HFFc6 (cell line): ENCODE results near the gene MLLT1. TPM values are rescaled to one million over a fixed set of nuclear protein-coding genes. Genes with fewer than 3 reads are reported as not detected.

Experiments
- DNase-seq: peaks from one replicate; pipeline ENCODE4 v3.0.0-alpha.2; 2018
- H3K27ac Mint-ChIP-seq: 2 replicates; pipeline ENCODE4 v1.8.0; 2020; ENCODE audit warnings: mild to moderate bottlenecking, mixed read lengths
- H3K27me3 Mint-ChIP-seq: 2 replicates; pipeline ENCODE4 v1.8.0; 2021; ENCODE audit warnings: mild to moderate bottlenecking, moderate library complexity, mixed read lengths; ENCODE audit not compliant: insufficient read depth
- H3K36me3 Mint-ChIP-seq: 2 replicates; pipeline ENCODE4 v1.8.0; 2021; ENCODE audit warnings: low read depth, mixed read lengths
- H3K4me1 Mint-ChIP-seq: 2 replicates; pipeline ENCODE4 v1.8.0; 2020; ENCODE audit warnings: low read depth, mixed read lengths
- H3K4me3 Mint-ChIP-seq: 2 replicates; pipeline ENCODE4 v1.8.0; 2020; ENCODE audit warnings: mild to moderate bottlenecking, moderate library complexity, mixed read lengths
- H3K9me3 Mint-ChIP-seq: 2 replicates; pipeline ENCODE4 v1.8.0; 2020; ENCODE audit warnings: mild to moderate bottlenecking, mixed read lengths
- CTCF ChIP-seq: fragments of 200-600 bp; sonication (generic); IDR thresholded peaks from 2 replicates; pipeline ENCODE4 v1.5.0; 2021; ENCODE audit warnings: antibody characterized with exemption, mild to moderate bottlenecking
- total RNA-seq, 6 experiments: library from RNA; stranded (reverse); fragmentation: NEBNext Ultra II Directional; extraction: Animal tissue kit (Norgen Biotek cat#: 25700); gene quantifications; 2 replicates in 1 of 6; 3 replicates in 5 of 6; pipeline ENCODE4 v1.2.3, GENCODE V29; 2021

Gene MLLT1
- total RNA-seq, 6 experiments from 2014 or later: 54.6 to 69.4 (median 59.5) TPM

DNA sequence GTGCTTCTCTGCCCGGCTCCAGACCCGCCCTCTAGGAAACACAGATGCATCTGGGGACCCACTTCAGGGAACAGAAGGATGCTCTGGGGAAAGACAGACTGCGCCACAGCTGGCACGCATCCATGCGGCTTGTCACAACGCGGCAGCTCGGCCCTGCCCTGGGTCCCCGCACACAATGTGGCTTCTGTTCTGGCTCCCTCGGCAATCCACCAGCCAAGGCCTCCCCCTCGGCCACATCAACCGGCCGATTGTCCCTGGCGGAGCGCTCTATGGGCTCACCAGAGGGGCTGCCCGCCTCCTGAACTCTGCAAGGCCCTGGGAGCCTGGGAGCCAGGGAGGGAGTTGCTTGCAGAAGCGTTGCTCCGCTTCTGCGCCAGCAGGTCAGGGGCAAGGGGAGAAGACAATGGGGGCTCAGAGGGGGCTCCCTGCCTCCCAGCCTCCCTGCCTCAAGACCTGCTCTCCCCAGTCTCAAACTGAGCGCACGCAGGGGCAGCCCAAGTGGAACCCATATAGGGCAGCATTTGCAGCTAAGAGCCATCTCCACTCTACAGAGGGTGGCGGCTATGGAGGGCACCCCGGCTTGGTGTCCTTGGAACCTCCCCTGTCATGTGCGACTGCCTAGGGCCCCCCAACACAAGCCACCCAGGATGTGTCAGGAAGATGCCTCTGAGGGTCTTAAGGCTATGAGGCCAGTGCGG lies 37.9 kb downstream of the MLLT1 start:
- no peak overlapping the region; the same call in 1 of the 2 replicates for H3K27ac Mint-ChIP-seq
- H3K36me3 Mint-ChIP-seq: peaks cover 7% of the 10 kb centered on the region; the same call in 1 of the 2 replicates
- TF ChIP-seq CTCF: no peak
- no peaks in the 10 kb centered on the region for H3K27me3 Mint-ChIP-seq
- no peak overlapping the region for H3K4me3 Mint-ChIP-seq
- DNase-seq: no peak
- no peaks in the 10 kb centered on the region for H3K9me3 Mint-ChIP-seq
- H3K4me1 Mint-ChIP-seq: peaks cover 26% of the 10 kb centered on the region

GRCh38 chr19:6241056-6241455 lies 38.7 kb downstream of the MLLT1 start:
- Mint-ChIP-seq H3K27me3 (no peaks in the 10 kb centered on the region), H3K4me1 (peaks cover 28% of the 10 kb centered on the region), H3K9me3 (no peaks in the 10 kb centered on the region), H3K4me3 (no peak overlapping the region), H3K27ac (no peak overlapping the region), H3K36me3 (peaks cover 2% of the 10 kb centered on the region; the same call in 1 of the 2 replicates)
- TF ChIP-seq CTCF: no peak
- no peak for DNase-seq

- H3K4me1 Mint-ChIP-seq: peaks cover 38% of the 10 kb centered on the region
- no peak for TF ChIP-seq CTCF
- no peak for DNase-seq
- no peak overlapping the region for H3K27ac Mint-ChIP-seq
- H3K27me3 Mint-ChIP-seq: peaks cover 1% of the 10 kb centered on the region; the same call in 1 of the 2 replicates
- H3K4me3 Mint-ChIP-seq: no peak overlapping the region
- peaks cover 5% of the 10 kb centered on the region; the same call in 1 of the 2 replicates for H3K36me3 Mint-ChIP-seq
- H3K9me3 Mint-ChIP-seq: no peaks in the 10 kb centered on the region
Measured at GRCh38 chr19:6239871-6240676, 39.7 kb downstream of the MLLT1 start.

- peaks cover 5% of the 10 kb centered on the region; the same call in 1 of the 2 replicates for H3K36me3 Mint-ChIP-seq
- DNase-seq: no peak
- TF ChIP-seq CTCF: no peak
- H3K27ac Mint-ChIP-seq: no peak overlapping the region
- H3K4me3 Mint-ChIP-seq: no peak overlapping the region
- peaks cover 43% of the 10 kb centered on the region for H3K4me1 Mint-ChIP-seq
- no peaks in the 10 kb centered on the region for H3K9me3 Mint-ChIP-seq
- peaks cover 6% of the 10 kb centered on the region for H3K27me3 Mint-ChIP-seq
Measured at GRCh38 chr19:6239401-6239844, 40.4 kb downstream of the MLLT1 start.

- no peak overlapping the region for H3K4me3 Mint-ChIP-seq
- H3K36me3 Mint-ChIP-seq: peaks cover 5% of the 10 kb centered on the region; the same call in 1 of the 2 replicates
- H3K9me3 Mint-ChIP-seq: no peaks in the 10 kb centered on the region
- TF ChIP-seq CTCF: no peak
- H3K27ac Mint-ChIP-seq: no peak overlapping the region
- peaks cover 6% of the 10 kb centered on the region for H3K27me3 Mint-ChIP-seq
- H3K4me1 Mint-ChIP-seq: peaks cover 41% of the 10 kb centered on the region
- DNase-seq: no peak
Measured at GRCh38 chr19:6238643-6239281, 41.0 kb downstream of the MLLT1 start.
